ENCODE measurements around the gene REPIN1. TPM values are rescaled to one million over a fixed set of nuclear protein-coding genes. Genes with fewer than 3 reads are reported as not detected.

Gene REPIN1
- total and polyA plus RNA-seq, 9 of the 15 experiments (the other 6 are each of a cell fraction or from before 2014, with no cell fraction given), result 8.1 to 283 (median 94.3) TPM

DNA sequence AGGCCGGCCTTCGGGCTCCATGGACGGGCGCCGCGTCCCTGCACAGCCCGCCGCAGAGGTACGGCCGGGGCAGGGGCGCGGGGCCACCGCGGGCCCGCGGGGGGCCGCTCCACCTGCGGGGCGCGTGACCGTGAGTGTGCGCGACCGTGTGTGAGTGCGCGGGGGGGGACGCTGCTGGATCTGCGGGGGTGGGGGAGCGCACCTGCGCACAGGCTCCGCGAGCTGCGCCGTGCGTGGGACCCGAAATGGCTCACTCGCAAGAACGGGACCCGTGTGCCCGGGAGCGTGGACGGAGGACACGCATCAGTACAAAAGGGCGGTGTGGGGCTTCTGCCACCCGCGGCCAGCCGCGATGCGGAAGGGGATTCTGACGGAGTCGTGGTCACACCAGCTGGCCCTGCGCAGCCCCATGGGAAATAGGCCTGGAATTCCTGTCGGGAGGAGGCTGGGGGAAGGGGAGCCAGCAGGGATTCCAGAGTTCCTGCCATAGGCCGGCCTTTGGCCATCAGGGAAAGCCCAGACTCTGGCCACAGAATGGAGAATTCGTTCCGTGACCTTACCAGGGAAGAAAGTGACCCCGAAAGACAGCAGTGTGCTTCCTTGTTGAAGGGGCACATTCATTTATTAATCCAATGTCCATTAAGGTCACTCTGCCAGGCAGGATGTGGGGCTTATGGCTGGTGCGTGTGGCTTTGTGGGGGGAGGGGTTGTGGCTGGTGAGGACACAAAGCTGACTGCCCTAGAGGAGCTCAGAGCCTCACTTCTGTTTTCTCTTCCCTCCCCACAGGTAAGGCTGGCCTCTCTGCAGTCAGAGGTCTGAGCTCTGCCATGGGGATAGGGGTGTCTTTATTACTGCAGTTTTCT, 494 bp downstream of the REPIN1 start (continued):
- TF ChIP-seq, protein P1, sequence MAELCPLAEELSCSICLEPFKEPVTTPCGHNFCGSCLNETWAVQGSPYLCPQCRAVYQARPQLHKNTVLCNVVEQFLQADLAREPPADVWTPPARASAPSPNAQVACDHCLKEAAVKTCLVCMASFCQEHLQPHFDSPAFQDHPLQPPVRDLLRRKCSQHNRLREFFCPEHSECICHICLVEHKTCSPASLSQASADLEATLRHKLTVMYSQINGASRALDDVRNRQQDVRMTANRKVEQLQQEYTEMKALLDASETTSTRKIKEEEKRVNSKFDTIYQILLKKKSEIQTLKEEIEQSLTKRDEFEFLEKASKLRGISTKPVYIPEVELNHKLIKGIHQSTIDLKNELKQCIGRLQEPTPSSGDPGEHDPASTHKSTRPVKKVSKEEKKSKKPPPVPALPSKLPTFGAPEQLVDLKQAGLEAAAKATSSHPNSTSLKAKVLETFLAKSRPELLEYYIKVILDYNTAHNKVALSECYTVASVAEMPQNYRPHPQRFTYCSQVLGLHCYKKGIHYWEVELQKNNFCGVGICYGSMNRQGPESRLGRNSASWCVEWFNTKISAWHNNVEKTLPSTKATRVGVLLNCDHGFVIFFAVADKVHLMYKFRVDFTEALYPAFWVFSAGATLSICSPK (IDR thresholded peaks at IDR 0.05; ENCODE audit: borderline replicate concordance), result no peak
- no peak for TF ChIP-seq KDM2B (CRISPR knock-in tag; IDR thresholded peaks at IDR 0.05)
- no peak for TF ChIP-seq ZNF507 (tag; conservative IDR thresholded peaks at IDR 0.05)
- TF ChIP-seq TAF9B (IDR thresholded peaks at IDR 0.05; ENCODE audit: partially characterized antibody), result no peak
- TF ChIP-seq, protein P2, sequence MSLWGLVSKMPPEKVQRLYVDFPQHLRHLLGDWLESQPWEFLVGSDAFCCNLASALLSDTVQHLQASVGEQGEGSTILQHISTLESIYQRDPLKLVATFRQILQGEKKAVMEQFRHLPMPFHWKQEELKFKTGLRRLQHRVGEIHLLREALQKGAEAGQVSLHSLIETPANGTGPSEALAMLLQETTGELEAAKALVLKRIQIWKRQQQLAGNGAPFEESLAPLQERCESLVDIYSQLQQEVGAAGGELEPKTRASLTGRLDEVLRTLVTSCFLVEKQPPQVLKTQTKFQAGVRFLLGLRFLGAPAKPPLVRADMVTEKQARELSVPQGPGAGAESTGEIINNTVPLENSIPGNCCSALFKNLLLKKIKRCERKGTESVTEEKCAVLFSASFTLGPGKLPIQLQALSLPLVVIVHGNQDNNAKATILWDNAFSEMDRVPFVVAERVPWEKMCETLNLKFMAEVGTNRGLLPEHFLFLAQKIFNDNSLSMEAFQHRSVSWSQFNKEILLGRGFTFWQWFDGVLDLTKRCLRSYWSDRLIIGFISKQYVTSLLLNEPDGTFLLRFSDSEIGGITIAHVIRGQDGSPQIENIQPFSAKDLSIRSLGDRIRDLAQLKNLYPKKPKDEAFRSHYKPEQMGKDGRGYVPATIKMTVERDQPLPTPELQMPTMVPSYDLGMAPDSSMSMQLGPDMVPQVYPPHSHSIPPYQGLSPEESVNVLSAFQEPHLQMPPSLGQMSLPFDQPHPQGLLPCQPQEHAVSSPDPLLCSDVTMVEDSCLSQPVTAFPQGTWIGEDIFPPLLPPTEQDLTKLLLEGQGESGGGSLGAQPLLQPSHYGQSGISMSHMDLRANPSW (CRISPR knock-in tag; IDR thresholded peaks at IDR 0.05), result no peak
- no peak for TF ChIP-seq ZNF197 (CRISPR knock-in tag; IDR thresholded peaks at IDR 0.05; ENCODE audit: low read depth)
- TF ChIP-seq ZNF76 (CRISPR knock-in tag; IDR thresholded peaks at IDR 0.05; ENCODE audit: borderline replicate concordance), result no peak
- no peak for TF ChIP-seq ZNF431 (CRISPR knock-in tag; IDR thresholded peaks at IDR 0.05)
- no peak for TF ChIP-seq POLR3G (IDR thresholded peaks at IDR 0.05; ENCODE audit: extremely low read depth, insufficient read length, insufficient replicate concordance)
- no peak for TF ChIP-seq CBX8 (IDR thresholded peaks at IDR 0.05; ENCODE audit: borderline replicate concordance, extremely low read depth, low read depth, low read length, poor library complexity, severe bottlenecking)
- TF ChIP-seq XRCC5 (IDR thresholded peaks at IDR 0.05; ENCODE audit: low read depth, low read length), result no peak
- TF ChIP-seq ZNF77 (CRISPR knock-in tag; IDR thresholded peaks at IDR 0.05), result no peak
- no peak for TF ChIP-seq ZNF445 (CRISPR knock-in tag; IDR thresholded peaks at IDR 0.05; ENCODE audit: low read depth)
- TF ChIP-seq WHSC1 (IDR thresholded peaks at IDR 0.05; ENCODE audit: low read length), result no peak
- TF ChIP-seq ZNF398 (CRISPR knock-in tag; IDR thresholded peaks at IDR 0.05), result no peak
- TF ChIP-seq RBM22 (IDR thresholded peaks at IDR 0.05; ENCODE audit: low read depth, low read length, poor library complexity, severe bottlenecking), result no peak
- no peak for TF ChIP-seq ZNF253 (CRISPR knock-in tag; conservative IDR thresholded peaks at IDR 0.05)
- no peak for TF ChIP-seq MYNN (IDR thresholded peaks at IDR 0.05)
- TF ChIP-seq MYNN (CRISPR knock-in tag; IDR thresholded peaks at IDR 0.05), result no peak
- no peak for TF ChIP-seq HBP1 (CRISPR knock-in tag; IDR thresholded peaks at IDR 0.05)
- TF ChIP-seq HNRNPL (IDR thresholded peaks at IDR 0.05; ENCODE audit: low read depth, low read length), result no peak

Measured in K562 (cell line).